Measurements from ENCODE around the gene PSME1. TPM values are rescaled to one million over a fixed set of nuclear protein-coding genes. Genes with fewer than 3 reads are reported as not detected.

PSME1 gene
- total and polyA plus RNA-seq, 10 of the 15 experiments (the other 5 are each of a cell fraction or from before 2014, with no cell fraction given), result 250 to 1,378 (median 412) TPM

DNA sequence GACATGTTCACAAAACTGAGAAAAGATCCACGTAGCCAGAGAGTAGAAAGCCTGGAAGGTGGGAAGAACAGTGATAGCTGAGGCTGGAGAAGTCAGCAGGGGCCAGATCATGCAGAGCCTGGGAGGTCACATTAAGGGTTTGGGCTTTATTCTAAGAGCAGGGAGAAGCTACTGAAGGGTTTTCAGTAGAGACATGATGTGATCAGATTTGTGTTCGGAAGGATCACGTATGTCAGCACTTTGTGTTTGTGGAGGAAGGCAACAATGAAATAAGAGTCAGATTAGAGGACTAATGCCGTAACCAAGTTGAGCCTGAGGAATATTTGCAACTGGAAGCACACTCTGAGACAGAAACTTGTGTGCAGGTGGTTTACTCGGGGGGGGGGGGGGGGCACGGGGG lies 46.1 kb upstream of the PSME1 start:
- 0 out of 2 replicates have a peak, but pooled peaks cover 3% of the 10 kb centered on the region for H3K4me1 ChIP-seq (ENCODE audit: control insufficient read depth, insufficient read depth, low read length)
- no peak for ATAC-seq
- CTCF ChIA-PET, result interaction anchor here (0.6 to 11.2 kb wide), 23 partner anchors 9 to 162 kb away, joined by 3 to 294 read pairs (median 7); partner anchors contain the start of genes CARMIL3, DCAF11, IRF9 and NRL
- 93% methylated on average over 4 of the region's 6 CpGs for WGBS (ENCODE audit: insufficient coverage, insufficient replicate concordance, low lambda C conversion rate, missing lambda C conversion rate)
- H3K79me2 ChIP-seq (ENCODE audit: control insufficient read depth, insufficient read depth, low read length), result peaks cover 10% of the 10 kb centered on the region
- intact Hi-C loops (cut with micrococcal nuclease; ENCODE audit: unreplicated experiment) (loop anchor here (1.0 to 5.0 kb wide), 3 partner anchors 32 to 207 kb away; partner anchors contain the start of genes DHRS1 and NOP9), in situ Hi-C loops (cut with MboI) (loop anchor here (5.0 kb wide), 3 partner anchors 33 to 113 kb away; no protein-coding TSS in a partner anchor)
- POLR2A ChIA-PET, result interaction anchor here (1.0 to 6.6 kb wide), 5 partner anchors 15 to 71 kb away, joined by 3 to 79 read pairs (median 6); partner anchors contain the start of genes DCAF11, IRF9 and NRL
- no peak overlapping the region for H2AFZ ChIP-seq (ENCODE audit: control insufficient read depth, low read depth, low read length)
- H3K4me3 ChIP-seq, result no peak overlapping the region
- no peaks in the 10 kb centered on the region for H4K20me1 ChIP-seq (ENCODE audit: control insufficient read depth, insufficient read depth)
- TF ChIP-seq YBX1 (IDR thresholded peaks at IDR 0.05) (no peak), BHLHE40 (IDR thresholded peaks at IDR 0.05; ENCODE audit: borderline replicate concordance in 1 of 2, low read depth in 2 of 2, low read length in 1 of 2) (no peak), ZBTB11 (CRISPR knock-in tag; IDR thresholded peaks at IDR 0.05) (no peak), SP1 (IDR thresholded peaks at IDR 0.05; ENCODE audit: low read depth, low read length) (no peak)
- TF ChIP-seq, protein P1, sequence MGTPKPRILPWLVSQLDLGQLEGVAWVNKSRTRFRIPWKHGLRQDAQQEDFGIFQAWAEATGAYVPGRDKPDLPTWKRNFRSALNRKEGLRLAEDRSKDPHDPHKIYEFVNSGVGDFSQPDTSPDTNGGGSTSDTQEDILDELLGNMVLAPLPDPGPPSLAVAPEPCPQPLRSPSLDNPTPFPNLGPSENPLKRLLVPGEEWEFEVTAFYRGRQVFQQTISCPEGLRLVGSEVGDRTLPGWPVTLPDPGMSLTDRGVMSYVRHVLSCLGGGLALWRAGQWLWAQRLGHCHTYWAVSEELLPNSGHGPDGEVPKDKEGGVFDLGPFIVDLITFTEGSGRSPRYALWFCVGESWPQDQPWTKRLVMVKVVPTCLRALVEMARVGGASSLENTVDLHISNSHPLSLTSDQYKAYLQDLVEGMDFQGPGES (IDR thresholded peaks at IDR 0.05), result no peak
- TF ChIP-seq, protein P2, sequence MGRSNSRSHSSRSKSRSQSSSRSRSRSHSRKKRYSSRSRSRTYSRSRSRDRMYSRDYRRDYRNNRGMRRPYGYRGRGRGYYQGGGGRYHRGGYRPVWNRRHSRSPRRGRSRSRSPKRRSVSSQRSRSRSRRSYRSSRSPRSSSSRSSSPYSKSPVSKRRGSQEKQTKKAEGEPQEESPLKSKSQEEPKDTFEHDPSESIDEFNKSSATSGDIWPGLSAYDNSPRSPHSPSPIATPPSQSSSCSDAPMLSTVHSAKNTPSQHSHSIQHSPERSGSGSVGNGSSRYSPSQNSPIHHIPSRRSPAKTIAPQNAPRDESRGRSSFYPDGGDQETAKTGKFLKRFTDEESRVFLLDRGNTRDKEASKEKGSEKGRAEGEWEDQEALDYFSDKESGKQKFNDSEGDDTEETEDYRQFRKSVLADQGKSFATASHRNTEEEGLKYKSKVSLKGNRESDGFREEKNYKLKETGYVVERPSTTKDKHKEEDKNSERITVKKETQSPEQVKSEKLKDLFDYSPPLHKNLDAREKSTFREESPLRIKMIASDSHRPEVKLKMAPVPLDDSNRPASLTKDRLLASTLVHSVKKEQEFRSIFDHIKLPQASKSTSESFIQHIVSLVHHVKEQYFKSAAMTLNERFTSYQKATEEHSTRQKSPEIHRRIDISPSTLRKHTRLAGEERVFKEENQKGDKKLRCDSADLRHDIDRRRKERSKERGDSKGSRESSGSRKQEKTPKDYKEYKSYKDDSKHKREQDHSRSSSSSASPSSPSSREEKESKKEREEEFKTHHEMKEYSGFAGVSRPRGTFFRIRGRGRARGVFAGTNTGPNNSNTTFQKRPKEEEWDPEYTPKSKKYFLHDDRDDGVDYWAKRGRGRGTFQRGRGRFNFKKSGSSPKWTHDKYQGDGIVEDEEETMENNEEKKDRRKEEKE (IDR thresholded peaks at IDR 0.05), result no peak
- TF ChIP-seq, protein P3, sequence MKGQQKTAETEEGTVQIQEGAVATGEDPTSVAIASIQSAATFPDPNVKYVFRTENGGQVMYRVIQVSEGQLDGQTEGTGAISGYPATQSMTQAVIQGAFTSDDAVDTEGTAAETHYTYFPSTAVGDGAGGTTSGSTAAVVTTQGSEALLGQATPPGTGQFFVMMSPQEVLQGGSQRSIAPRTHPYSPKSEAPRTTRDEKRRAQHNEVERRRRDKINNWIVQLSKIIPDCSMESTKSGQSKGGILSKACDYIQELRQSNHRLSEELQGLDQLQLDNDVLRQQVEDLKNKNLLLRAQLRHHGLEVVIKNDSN (IDR thresholded peaks at IDR 0.05; ENCODE audit: borderline replicate concordance, extremely low read length, insufficient read depth, low read depth, low read length), result no peak
- SMC1A ChIA-PET (ENCODE audit: uncharacterized antibody, unreplicated experiment), result interaction anchor here (0.8 to 9.2 kb wide), 19 partner anchors 9 to 152 kb away, joined by 3 to 195 read pairs (median 5); partner anchors contain the start of genes DCAF11, IRF9, NRL and TINF2
- RAD21 ChIA-PET (ENCODE audit: unreplicated experiment), result interaction anchor here (0.7 to 9.1 kb wide), 11 partner anchors 9 to 244 kb away, joined by 3 to 153 read pairs (median 4); partner anchors contain the start of genes IRF9, PSME2 and RNF31
- no peak overlapping the region for H3K27ac ChIP-seq (ENCODE audit: control insufficient read depth, insufficient read depth)
- H3K9ac ChIP-seq (ENCODE audit: control insufficient read depth, insufficient read depth, low read length), result no peak overlapping the region
- no peaks in the 10 kb centered on the region for H3K27me3 ChIP-seq (replicated peaks in 1 of 2; ENCODE audit: control insufficient read depth in 2 of 2, insufficient read depth in 2 of 2, low read length in 1 of 2)
- no peaks in the 10 kb centered on the region for H3K9me3 ChIP-seq (replicated peaks; ENCODE audit: control insufficient read depth, insufficient read depth, low read length)
- no peak for DNase-seq (ENCODE audit: low read depth, low spot score)
- H3K36me3 ChIP-seq (ENCODE audit: control insufficient read depth in 2 of 2, insufficient read depth in 2 of 2, low read length in 1 of 2), result no peaks in the 10 kb centered on the region
- FAIRE-seq, result no peak
- H3K4me2 ChIP-seq (ENCODE audit: control insufficient read depth, insufficient read depth), result no peak overlapping the region
- BruUV-seq (replicated peaks), result no TSS peak
